H1 (cell line): Measurements from ENCODE around the gene TPH2. TPM values are rescaled to one million over a fixed set of nuclear protein-coding genes. Genes with fewer than 3 reads are reported as not detected.

Experiments
- HDAC2 ChIP-seq, 2 experiments: fragments of 300-600 bp in 1 of 2; sonication (generic) in 1 of 2; IDR thresholded peaks; 2 replicates each; pipeline ENCODE4 v1.6.1; 2011 to 2012; ENCODE audit warnings: low read depth in 2 of 2, low read length in 2 of 2, mild to moderate bottlenecking in 2 of 2, moderate library complexity in 2 of 2, borderline replicate concordance in 1 of 2, inconsistent platforms in 1 of 2
- polyA plus RNA-seq, 7 experiments: library from polyadenylated mRNA; depleted of rRNA in 3 of 7; stranded (reverse) in 5 of 7; unstranded in 2 of 7; fragments of >200 nt in 5 of 7; fragments of 200-250 nt in 2 of 7; gene quantifications; 1 replicate in 5 of 7; 2 replicates in 1 of 7; 4 replicates in 1 of 7; pipeline versions ENCODE4 v1.2.1 to v1.2.3, GENCODE V29; 2011 to 2013; ENCODE audit warnings: missing spikeins in 2 of 7, mixed read lengths in 2 of 7
- total RNA-seq: library from RNA; stranded (reverse); fragmentation: NEBNext Ultra II Directional; extraction: Animal tissue kit (Norgen Biotek cat#: 25700); gene quantifications from 2 replicates; pipeline ENCODE4 v1.2.1, GENCODE V29; 2021
- TF ChIP-seq, protein P1 (sequence below): fragments of 300-600 bp; sonication (generic); IDR thresholded peaks from 2 replicates; pipeline ENCODE4 v1.7.1; 2012; ENCODE audit warnings: low read length, moderate library complexity, mild to moderate bottlenecking, inconsistent platforms; ENCODE audit not compliant: insufficient replicate concordance

The TPH2 gene
- total and polyA plus RNA-seq, 2 of the 8 experiments (the other 6 are each of a cell fraction or from before 2014, with no cell fraction given) = 0.57 to 1.1 TPM

DNA sequence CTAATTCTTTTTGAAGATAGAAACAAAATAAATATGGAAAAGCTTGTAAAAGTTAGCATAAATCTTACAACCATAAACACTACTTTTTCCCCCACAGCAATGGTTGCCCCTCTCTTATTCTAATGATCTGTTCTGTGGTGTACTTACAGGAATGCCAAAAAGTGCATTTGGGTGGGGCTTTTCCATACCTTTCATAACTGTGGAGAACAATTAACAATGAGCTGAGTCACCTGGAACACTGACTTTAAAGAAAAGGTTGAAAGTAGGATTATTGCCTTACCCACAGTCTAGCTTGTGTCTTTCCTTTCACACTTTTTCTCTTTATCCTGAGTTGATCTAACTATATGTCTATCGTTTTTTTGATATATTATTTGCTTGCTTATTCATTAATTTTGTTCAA, 86.9 kb downstream of the TPH2 start (continued):
- TF ChIP-seq, protein P1, sequence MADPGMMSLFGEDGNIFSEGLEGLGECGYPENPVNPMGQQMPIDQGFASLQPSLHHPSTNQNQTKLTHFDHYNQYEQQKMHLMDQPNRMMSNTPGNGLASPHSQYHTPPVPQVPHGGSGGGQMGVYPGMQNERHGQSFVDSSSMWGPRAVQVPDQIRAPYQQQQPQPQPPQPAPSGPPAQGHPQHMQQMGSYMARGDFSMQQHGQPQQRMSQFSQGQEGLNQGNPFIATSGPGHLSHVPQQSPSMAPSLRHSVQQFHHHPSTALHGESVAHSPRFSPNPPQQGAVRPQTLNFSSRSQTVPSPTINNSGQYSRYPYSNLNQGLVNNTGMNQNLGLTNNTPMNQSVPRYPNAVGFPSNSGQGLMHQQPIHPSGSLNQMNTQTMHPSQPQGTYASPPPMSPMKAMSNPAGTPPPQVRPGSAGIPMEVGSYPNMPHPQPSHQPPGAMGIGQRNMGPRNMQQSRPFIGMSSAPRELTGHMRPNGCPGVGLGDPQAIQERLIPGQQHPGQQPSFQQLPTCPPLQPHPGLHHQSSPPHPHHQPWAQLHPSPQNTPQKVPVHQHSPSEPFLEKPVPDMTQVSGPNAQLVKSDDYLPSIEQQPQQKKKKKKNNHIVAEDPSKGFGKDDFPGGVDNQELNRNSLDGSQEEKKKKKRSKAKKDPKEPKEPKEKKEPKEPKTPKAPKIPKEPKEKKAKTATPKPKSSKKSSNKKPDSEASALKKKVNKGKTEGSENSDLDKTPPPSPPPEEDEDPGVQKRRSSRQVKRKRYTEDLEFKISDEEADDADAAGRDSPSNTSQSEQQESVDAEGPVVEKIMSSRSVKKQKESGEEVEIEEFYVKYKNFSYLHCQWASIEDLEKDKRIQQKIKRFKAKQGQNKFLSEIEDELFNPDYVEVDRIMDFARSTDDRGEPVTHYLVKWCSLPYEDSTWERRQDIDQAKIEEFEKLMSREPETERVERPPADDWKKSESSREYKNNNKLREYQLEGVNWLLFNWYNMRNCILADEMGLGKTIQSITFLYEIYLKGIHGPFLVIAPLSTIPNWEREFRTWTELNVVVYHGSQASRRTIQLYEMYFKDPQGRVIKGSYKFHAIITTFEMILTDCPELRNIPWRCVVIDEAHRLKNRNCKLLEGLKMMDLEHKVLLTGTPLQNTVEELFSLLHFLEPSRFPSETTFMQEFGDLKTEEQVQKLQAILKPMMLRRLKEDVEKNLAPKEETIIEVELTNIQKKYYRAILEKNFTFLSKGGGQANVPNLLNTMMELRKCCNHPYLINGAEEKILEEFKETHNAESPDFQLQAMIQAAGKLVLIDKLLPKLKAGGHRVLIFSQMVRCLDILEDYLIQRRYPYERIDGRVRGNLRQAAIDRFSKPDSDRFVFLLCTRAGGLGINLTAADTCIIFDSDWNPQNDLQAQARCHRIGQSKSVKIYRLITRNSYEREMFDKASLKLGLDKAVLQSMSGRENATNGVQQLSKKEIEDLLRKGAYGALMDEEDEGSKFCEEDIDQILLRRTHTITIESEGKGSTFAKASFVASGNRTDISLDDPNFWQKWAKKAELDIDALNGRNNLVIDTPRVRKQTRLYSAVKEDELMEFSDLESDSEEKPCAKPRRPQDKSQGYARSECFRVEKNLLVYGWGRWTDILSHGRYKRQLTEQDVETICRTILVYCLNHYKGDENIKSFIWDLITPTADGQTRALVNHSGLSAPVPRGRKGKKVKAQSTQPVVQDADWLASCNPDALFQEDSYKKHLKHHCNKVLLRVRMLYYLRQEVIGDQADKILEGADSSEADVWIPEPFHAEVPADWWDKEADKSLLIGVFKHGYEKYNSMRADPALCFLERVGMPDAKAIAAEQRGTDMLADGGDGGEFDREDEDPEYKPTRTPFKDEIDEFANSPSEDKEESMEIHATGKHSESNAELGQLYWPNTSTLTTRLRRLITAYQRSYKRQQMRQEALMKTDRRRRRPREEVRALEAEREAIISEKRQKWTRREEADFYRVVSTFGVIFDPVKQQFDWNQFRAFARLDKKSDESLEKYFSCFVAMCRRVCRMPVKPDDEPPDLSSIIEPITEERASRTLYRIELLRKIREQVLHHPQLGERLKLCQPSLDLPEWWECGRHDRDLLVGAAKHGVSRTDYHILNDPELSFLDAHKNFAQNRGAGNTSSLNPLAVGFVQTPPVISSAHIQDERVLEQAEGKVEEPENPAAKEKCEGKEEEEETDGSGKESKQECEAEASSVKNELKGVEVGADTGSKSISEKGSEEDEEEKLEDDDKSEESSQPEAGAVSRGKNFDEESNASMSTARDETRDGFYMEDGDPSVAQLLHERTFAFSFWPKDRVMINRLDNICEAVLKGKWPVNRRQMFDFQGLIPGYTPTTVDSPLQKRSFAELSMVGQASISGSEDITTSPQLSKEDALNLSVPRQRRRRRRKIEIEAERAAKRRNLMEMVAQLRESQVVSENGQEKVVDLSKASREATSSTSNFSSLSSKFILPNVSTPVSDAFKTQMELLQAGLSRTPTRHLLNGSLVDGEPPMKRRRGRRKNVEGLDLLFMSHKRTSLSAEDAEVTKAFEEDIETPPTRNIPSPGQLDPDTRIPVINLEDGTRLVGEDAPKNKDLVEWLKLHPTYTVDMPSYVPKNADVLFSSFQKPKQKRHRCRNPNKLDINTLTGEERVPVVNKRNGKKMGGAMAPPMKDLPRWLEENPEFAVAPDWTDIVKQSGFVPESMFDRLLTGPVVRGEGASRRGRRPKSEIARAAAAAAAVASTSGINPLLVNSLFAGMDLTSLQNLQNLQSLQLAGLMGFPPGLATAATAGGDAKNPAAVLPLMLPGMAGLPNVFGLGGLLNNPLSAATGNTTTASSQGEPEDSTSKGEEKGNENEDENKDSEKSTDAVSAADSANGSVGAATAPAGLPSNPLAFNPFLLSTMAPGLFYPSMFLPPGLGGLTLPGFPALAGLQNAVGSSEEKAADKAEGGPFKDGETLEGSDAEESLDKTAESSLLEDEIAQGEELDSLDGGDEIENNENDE = no peak
- no peak for TF ChIP-seq HDAC2 (IDR thresholded peaks at IDR 0.05; ENCODE audit: borderline replicate concordance in 1 of 2, low read depth in 2 of 2, low read length in 2 of 2)
